Fibroblast of skin of left quadriceps (primary cell): ENCODE data around the gene PRPF40A.

ENCODE experiments used
- DNase-seq, 2 experiments: peaks; one replicate each; pipeline ENCODE4 v3.0.0-alpha.2; 2013; ENCODE audit warnings: low read depth in 2 of 2

The PRPF40A gene

GRCh38 chr2:152620208-152620607 lies 97.1 kb downstream of the PRPF40A start:
- no peak for DNase-seq

DNA sequence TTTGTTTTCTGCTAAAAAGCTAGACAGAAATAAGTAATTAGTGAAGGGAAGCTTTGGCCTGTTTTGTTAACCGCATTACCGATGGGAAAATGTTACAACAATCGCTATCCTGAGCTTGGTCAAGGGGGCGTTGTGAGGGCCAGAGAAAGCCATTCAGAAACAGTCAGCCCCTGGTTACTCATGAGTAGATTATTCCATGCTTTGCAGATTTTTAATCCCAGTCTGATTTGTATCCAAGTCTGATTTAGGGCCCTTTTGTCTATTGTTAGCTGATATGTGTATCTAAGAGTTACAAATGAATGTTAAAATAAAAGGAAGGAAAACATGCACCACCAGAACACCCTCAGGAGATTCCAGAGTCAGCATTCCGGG lies 99.1 kb downstream of the PRPF40A start:
- no peak for DNase-seq

DNA sequence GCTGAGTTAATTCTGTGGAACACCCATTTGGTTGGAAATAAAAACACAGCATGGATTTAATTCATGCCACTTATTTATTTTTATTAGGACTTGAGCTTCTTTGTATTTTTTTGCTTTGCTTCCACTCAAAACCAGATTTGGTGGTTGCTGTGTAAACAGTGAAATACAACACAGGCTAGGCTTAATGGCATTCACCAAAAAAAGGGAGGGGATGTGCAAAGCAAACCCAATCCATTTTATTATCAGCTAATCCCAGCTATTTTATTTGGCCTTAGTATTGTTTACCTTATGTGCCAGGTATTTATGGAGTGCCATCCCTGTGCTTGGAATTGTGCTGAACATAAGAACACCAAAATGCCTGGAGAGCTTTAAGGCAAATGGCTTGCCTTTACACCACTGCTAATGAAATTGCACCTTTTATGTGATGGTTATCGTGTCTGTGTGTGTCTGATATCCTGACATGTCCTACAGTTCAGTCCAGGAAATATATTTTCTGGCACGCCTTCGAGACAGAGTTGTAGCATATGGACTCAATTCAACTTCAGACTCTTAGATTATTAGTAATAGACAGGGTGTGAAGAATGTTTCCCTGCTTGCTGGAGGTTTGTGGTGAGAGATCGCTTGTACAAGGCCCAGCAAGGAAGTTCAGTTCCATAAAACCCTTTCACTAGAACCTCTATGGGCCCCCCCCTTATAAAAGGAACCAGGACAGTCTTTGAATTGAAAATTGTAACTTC lies 99.6 kb downstream of the PRPF40A start:
- peak; percentile 46 for DNase-seq

GRCh38 chr2:152615177-152615576 lies 102.1 kb downstream of the PRPF40A start:
- no peak for DNase-seq

DNA sequence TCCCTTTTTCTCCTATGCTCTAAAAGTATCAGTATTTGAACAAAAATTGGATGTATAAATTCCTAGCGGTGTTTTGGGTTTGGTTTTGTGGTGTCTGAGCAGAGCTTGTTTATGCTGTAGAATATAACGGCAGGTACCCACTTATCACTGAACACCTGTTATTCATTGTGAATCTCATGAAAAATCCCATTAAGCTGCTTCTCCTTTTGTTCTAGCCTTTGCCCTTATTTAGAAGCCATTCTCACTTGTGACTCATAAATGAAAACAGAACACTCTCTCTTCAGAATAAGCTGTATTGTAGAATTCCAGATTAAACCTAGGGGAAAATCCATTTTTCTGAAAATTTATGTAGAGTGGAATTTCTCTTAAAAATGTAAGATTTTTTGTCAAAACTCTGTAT lies 104.0 kb downstream of the PRPF40A start:
- DNase-seq, result no peak

- peak; percentile 75 to 78 for DNase-seq
Observed at GRCh38 chr2:152611458-152612231, 105.6 kb downstream of the PRPF40A start.

- DNase-seq, result no peak
Observed at GRCh38 chr2:152609699-152610098, 107.6 kb downstream of the PRPF40A start.

DNA sequence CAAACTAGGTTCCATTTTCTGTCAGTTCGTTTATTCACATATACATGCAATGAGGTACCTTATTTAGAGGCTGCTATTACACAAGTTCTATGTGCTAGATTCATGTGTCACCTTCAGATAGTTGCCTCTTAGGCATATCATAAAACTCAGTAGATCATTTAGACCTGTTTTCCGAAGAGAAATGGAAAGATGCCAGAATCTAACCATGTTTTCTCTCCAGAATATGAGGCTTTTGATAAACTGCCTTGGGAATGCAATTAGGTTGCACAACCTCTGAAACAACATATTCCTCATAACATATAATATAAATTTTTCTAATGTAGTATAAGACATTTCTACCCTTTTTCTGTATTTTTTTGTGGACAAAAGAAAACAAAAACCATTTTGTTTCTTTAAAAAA lies 108.1 kb downstream of the PRPF40A start:
- no peak for DNase-seq

GRCh38 chr2:152607793-152608300 lies 109.4 kb downstream of the PRPF40A start:
- DNase-seq, result no peak

- no peak for DNase-seq
Observed at GRCh38 chr2:152606941-152607340, 110.3 kb downstream of the PRPF40A start.

DNA sequence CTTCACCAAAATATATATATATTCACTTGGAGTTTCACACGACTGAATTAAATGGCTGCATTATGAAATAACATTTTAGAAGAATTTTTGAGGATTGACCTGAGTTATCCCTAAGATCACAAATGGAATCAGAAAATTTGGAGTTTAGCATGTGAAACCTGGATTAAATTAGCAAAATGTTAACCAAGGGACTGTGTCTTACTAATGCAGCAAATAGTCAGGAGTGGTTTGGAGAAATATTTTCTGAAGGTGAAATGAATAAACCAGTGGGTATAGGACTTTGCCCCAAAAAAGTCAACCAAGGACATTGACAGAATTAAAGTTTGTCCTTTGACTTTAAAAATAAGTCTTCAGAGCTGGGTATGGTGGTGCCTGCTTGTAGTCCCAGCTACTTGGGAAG lies 111.2 kb downstream of the PRPF40A start:
- peak in 1 of 2 experiments; percentile 39 for DNase-seq

- no peak for DNase-seq
Observed at GRCh38 chr2:152603166-152603565, 114.1 kb downstream of the PRPF40A start.

- no peak for DNase-seq
Observed at GRCh38 chr2:152602750-152603149, 114.5 kb downstream of the PRPF40A start.
